HG03439 (cell line): ENCODE data around the gene EFNA5.
"Not testable (repeated sequence)": the region's sequence is repeated elsewhere in the genome, so short reads cannot be mapped to it uniquely, and the experiment has no call there.

ENCODE experiments used
- ATAC-seq: cut with Tn5 transposase; IDR thresholded peaks from one replicate; pipeline ENCODE4 v1.9.1; 2021; ENCODE audit warnings: mild to moderate bottlenecking, moderate library complexity; ENCODE audit not compliant: unreplicated experiment

EFNA5 gene

GRCh38 chr5:107356891-107357290, 313.8 kb downstream of the EFNA5 start:
- ATAC-seq, result no peak

- no peak for ATAC-seq
Observed at GRCh38 chr5:107352576-107352975, 318.2 kb downstream of the EFNA5 start.

GRCh38 chr5:107346580-107346979, 324.2 kb downstream of the EFNA5 start:
- ATAC-seq, result not testable (repeated sequence)

DNA sequence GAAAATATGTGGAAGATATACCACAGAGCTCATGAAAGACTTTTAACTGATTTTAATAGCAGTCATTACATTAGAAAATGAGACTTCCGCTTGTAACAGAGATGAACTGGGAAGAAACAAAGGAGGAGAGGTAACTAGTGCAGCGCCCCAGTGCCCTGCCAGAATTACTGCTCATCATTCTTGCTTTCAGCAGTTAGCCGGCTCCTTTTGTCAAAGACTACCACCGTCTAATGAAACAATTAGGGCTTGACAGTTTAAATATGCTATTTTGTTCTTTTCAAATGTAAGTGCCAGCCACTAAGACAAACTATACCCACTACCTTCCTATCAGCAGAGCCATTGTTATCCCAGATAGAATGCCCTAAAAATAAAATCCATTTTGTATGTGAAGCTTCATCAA, 328.4 kb downstream of the EFNA5 start:
- no peak for ATAC-seq

DNA sequence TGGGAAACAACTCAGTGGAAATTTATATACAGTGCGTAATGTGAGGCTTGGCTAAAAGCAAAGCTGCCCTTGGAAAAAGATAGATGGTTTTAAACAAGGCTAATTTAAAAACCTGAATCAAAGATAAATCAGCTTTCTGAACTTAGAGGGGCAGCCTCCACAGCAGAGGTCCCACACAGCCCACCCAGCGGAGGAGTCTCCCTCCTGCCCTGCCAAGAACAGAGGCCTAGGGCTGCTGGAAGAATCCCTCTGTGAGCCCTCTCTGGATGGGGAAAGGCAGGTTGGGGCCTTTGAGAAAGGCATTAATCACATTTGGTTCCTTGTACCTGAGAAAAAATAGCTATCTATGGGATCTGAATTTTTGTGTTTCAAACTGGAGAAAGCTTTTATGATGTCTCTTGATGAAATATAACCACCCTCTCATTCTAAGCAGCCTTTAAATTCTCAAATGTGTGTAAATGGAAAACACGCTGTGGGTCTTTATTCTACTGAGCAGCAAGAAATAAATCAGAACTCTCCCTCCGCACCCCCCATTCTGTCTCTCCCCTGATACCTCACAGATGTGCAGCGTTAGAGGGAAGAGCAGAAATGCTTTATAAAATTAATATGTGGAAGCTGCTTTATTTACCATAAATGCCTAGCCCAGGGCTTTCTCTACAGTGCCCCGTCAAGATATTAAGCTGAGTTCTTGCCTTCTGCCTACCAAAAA, 329.2 kb downstream of the EFNA5 start:
- ATAC-seq, result no peak

- no peak for ATAC-seq
Observed at GRCh38 chr5:107340631-107341030, 330.1 kb downstream of the EFNA5 start.

- no peak for ATAC-seq
Observed at GRCh38 chr5:107338335-107338734, 332.4 kb downstream of the EFNA5 start.

GRCh38 chr5:107337281-107337680, 333.5 kb downstream of the EFNA5 start:
- ATAC-seq, result no peak

GRCh38 chr5:107331882-107332281, 338.9 kb downstream of the EFNA5 start:
- no peak for ATAC-seq

DNA sequence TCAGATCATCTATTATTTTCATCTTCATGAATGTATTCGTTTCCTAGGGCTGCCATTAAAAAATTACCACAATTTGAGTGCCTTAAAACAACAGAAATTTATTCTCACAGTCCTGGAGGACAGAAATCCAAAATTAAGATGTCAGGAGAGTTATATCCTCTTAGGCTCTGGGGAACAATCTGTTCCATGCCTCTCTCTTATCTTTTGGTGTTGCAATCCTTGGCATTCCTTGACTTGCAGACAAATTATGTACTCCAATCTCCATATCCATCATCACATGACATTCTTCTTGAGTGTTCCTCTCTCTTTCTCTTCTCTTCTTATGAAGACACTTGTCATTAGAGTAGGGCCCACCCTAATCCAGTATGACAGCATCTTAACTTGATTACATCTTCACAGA, 339.4 kb downstream of the EFNA5 start:
- ATAC-seq, result no peak

GRCh38 chr5:107330903-107331302, 339.8 kb downstream of the EFNA5 start:
- ATAC-seq, result no peak

GRCh38 chr5:107329850-107330249, 340.9 kb downstream of the EFNA5 start:
- ATAC-seq, result no peak
